Mucosa of gallbladder (tissue), 1 donor: ENCODE data around the gene CNOT2. TPM values are rescaled to one million over a fixed set of nuclear protein-coding genes. Genes with fewer than 3 reads are reported as not detected.
"Not testable (repeated sequence)": the region's sequence is repeated elsewhere in the genome, so short reads cannot be mapped to it uniquely, and the experiment has no call there.

Experiments used
- DNase-seq: peaks from one replicate; pipeline ENCODE4 v3.0.0-alpha.2; 2020; ENCODE audit warnings: low spot score
- total RNA-seq: library from RNA; stranded (reverse); gene quantifications from one replicate; pipeline ENCODE4 v1.2.1, GENCODE V29; 2021
- donor health status: DM: no; HTN: no; CAD: no.

CNOT2 gene
- total RNA-seq, 1 donor from 2014 or later, result 75.2 TPM

- DNase-seq, result no peak
Measured at GRCh38 chr12:70364695-70365397, 121.6 kb downstream of the CNOT2 start.

GRCh38 chr12:70365398-70365647, 122.1 kb downstream of the CNOT2 start:
- DNase-seq, result no peak

DNA sequence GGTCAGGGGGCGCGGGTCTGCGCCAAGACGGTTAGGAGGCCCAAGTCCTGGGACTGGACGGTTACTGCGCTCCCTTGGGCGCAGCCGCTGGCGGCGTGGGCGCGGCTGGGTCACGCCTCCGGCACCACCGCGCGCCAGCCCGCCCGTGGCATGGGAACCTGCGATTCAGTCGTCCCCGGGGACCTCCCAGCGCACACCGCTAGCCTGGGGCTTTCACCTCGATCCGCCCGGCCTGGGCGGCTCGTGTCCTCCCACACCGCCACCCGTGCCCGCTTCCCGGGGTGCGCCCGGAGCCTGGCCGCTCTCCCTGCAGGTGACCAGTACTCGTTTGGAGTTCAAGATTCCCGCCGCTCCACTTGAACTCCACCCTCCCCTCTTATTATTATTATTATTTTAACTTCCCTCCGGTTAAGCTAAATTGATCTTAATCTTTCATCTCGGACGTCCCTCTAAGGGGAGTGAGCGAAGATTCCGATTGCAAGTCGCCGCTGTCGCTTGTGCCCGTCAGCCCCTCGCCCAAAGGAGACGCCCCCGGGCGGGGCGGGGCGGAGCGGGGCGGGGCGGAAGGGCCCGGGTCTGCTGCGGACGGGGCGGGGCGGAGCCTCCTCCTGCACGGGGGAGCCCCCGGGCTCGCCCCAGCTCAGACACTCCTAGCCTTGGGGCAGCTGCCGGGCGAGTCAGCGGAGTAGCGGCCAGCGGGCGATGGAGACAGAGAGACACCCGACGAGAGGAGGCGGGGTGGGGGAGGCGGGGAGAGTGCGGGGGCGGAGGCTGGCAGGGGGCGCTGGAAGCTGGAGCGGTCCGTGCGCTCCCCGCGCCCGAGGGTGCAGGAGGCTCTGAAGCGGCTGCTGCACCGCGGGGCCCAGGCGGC, 122.7 kb downstream of the CNOT2 start, which contains the start of gene KCNMB4:
TSS of gene KCNMB4 (plus strand) at position 643 of the 871 bp plus-strand sequence. CDS start 445 bp downstream, outside the sequence.
- peak; percentile 37 for DNase-seq

- peak; percentile 31 for DNase-seq
Measured at GRCh38 chr12:70366581-70367257, 123.5 kb downstream of the CNOT2 start.

DNA sequence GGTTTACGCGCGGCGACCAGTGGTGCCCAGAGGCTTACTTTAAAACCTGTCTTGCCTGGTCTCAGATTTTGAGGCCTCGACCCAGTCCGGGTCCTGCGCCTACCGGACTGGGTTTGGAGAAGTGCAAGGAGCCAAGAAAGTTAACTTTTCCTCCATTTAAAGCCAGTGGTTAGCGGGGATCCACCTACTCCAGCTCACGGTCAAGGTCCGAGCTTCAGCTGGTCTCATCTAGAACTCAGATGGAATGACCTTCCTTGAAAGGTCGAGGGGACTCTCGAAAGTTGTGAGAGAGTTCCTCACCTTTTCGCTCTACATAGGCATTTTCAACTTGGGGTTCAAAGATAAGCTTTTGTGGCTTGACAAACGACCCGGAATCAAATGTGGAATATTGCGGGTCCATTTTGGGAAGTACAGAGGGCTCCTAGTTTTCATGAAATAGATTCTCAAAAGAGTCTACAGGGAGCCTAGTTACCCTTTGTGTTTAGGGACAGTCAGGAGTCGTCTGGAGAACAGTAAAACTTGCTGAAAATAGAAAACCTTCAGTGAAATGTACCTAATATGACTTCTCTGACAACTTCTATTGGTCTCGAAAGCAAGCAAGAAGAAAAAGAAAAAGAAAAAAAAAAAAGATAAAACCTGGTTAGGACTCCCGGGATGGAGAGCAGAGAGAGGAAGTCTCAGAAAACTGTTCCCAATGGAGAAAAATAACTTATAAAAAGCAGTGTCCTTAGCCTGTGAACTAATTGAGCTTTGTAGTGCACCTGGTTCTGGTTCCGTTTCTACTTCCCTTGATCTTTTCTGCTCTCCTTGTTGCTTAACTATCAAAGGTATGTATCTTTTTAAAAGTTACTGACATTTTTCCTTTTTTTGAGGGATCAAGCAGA, 124.3 kb downstream of the CNOT2 start:
- DNase-seq, result peak; percentile 14

GRCh38 chr12:70372881-70373280, 129.6 kb downstream of the CNOT2 start:
- no peak for DNase-seq

- DNase-seq, result no peak
Measured at GRCh38 chr12:70379846-70380245, 136.6 kb downstream of the CNOT2 start.

GRCh38 chr12:70383484-70383883, 140.3 kb downstream of the CNOT2 start:
- DNase-seq, result no peak

- no peak for DNase-seq
Measured at GRCh38 chr12:70383886-70384285, 140.7 kb downstream of the CNOT2 start.

- DNase-seq, result no peak
Measured at GRCh38 chr12:70386771-70387170, 143.5 kb downstream of the CNOT2 start.

DNA sequence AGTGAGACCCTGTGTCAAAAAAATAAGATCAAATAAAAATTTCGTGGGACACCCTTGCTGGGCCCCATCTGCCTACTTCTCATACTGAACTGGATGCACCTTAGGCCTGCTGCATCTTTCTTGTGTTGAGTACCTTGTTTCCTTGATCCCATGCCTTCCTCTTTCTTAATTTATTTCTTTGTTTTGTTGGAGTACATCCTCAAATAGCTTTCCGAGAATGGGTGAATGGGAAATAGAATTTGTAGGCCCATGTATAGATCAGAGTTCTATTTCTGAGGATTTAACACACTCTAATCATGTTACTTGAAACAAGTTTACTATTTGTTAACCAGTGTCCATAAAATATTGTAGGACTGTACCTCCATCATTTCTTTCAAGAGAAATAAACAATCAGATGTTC, 146.4 kb downstream of the CNOT2 start:
- DNase-seq, result no peak

DNA sequence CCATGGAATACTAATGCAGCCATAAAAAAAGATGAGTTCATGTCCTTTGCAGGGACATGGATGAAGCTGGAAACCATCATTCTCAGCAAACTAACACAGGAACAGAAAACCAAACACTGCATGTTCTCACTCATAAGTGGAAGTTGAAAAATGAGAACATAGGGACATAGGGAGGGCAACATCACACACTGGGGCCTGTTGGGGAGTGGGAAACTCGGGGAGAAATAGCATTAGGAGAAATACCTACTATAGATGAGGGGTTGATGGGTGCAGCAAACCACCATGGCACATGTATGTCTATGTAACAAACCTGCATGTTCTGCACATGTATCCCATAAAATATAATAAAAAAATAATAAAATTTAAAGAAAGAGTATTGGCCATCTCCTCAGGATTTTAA, 149.4 kb downstream of the CNOT2 start:
- DNase-seq, result not testable (repeated sequence)

DNA sequence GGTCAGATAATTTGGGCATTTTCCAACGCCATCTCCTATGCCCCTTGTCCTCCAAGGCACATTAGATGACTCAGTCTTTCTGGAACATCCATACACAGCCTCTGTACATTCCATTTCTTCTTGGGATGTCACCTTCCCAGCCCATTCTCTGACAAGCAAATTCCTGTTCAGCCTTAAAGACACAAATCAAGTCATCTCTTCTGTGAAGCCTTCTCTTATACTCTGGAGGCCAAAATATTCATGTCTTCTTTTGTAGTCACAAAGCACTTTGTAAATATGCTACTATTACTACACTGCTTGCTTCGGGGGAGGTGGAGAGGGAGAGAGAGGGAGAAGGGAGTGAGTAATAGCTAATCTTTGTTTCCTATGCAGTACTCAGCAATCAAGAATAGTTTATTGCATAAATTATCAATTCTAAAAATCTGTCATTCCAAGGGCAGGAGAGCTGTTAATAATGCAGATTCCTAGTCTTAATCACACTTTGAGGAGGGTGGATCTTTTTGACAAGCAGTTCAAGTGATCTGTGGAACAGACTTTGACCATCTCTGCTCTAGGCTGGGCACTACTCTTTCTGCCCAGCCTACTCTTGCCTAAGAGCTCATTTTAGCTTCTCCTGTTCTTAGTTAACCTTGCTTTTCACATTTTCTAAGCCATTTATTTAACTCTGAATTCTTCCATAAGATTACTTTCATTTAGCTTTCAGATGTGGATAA, 150.7 kb downstream of the CNOT2 start:
- DNase-seq, result no peak

GRCh38 chr12:70398002-70398401, 154.8 kb downstream of the CNOT2 start:
- no peak for DNase-seq

GRCh38 chr12:70398862-70399261, 155.6 kb downstream of the CNOT2 start:
- DNase-seq, result no peak

DNA sequence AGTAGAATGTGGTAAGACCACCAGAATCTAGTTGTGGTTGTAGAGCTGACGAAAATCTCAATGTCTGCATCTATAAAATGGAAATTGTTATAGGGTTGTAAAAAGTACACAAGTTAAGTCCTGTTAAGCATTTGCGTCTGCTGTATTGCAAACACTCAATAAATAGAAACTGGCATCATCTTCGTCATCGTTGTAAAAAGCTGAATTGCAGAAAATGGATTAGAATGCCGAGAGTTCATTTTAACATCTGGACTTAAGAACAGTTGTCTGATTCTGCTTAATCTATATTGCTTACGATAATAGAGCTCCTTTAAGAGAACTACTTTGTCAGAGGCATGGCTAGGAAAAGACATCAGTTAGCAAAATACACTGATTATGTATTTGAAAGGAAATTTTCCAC, 156.1 kb downstream of the CNOT2 start:
- DNase-seq, result no peak

DNA sequence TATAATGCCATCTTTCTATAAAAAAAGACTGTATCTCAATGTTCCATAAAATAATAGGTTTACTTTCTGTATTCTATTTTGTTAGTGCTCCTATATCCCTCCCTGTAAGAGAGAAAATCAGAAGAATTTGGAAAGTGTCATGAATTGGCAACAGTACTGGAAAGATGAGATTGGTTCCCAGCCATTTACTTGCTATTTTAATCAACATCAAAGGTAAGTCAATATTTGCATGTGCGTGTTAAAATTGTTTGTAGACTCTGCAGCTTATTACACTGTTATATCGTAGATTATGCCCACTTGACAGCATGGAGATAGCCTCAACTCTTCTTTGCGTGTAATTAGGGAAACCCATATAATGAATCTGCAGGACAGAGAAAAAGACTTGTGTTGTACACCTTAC, 156.9 kb downstream of the CNOT2 start:
- no peak for DNase-seq

DNA sequence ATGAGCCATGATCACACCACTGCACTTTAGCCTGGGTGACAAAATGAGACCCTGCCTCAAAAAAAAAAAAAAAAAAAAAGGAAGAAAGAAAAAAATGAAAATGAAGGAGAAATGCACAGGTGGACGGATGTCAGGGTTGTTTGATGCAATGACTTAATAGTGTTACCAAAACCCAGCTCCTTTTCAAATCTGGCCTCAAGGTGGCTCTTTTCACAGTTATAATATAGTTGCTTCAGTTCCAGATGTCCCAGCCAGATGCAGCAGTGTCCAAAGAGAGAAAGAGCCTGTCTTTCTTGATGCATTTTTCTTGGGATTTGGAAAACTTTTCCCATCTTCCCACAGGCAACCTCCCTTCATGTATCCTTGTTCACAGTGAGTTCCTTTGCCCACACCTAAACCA, 159.4 kb downstream of the CNOT2 start:
- no peak for DNase-seq

DNA sequence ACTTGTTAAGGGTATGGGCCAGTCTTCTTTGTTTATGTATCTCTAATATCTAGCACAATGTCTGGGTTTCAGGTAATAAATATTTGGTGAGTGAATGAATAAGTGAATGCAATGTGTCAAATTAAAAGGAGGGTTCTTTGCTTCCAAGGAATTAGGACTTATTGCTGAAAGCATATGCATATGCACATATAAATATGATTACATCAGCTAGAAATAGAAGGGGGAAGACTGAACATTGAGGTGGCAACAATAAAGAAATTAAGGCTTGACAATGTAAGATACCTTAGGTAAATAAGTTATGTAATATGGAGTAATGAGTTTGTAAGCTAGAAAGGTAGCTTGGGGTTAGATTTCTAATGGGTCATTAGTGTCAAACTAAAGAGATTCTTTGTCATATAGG, 160.6 kb downstream of the CNOT2 start:
- DNase-seq, result no peak
